ENCODE results near the gene KDM6B. TPM values are rescaled to one million over a fixed set of nuclear protein-coding genes. Genes with fewer than 3 reads are reported as not detected.

The KDM6B gene
- total RNA-seq, 1 experiment from 2014 or later, result 19.9 TPM

DNA sequence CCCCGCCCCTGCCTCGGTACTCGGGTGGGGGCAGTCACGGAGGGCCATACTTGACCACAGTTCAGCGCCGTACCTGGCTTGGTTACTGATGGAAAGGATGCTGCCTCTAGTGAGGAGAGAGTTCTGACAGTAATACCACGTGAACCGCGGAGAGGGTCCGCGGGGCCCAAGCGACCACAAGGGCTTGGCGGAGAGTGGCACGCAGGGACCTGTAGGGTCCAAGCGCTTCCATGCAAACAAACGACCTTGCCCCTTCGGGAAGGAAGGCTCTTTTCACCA is 9.2 kb downstream of the KDM6B start:
- H3K27ac ChIP-seq (ENCODE audit: low read length), result peak overlapping the region; percentile 85
- H3K4me3 ChIP-seq (ENCODE audit: low read depth in 2 of 2, low read length in 2 of 2), result peak overlapping the region; percentile 72 to 84
- no peaks in the 10 kb centered on the region for H3K9me3 ChIP-seq (ENCODE audit: control insufficient read depth, insufficient read depth, low read depth, low read length)
- intact Hi-C loops (cut with micrococcal nuclease; ENCODE audit: unreplicated experiment) (no loop called here), in situ Hi-C loops (cut with HindIII; ENCODE audit: low pct_unique_long_range_greater_than_20kb, low sequenced_read_pairs) (no loop called here)
- ChIA-PET CTCF (interaction anchor here (0.7 kb wide), 1 partner anchor 70 kb away, joined by 3 read pairs; no protein-coding TSS in a partner anchor), POLR2A (interaction anchor here (0.6 kb wide), 1 partner anchor 275 kb away, joined by 4 read pairs; no protein-coding TSS in a partner anchor)
- DNase-seq (ENCODE audit: low read depth, low spot score) (no peak), ATAC-seq (no peak)
- no peaks in the 10 kb centered on the region; the same call in 1 of the 2 replicates for H3K36me3 ChIP-seq (ENCODE audit: control insufficient read depth, insufficient read depth, low read length)
- BruUV-seq (replicated peaks), result TSS peak; percentile 69
- no peaks in the 10 kb centered on the region for H3K27me3 ChIP-seq (ENCODE audit: control insufficient read depth, insufficient read depth, low read length)
- no peak for TF ChIP-seq TCF7L2 (IDR thresholded peaks at IDR 0.05; ENCODE audit: low read depth, low read length)
- no peak for TF ChIP-seq SIN3A (IDR thresholded peaks at IDR 0.05; ENCODE audit: borderline replicate concordance, insufficient read depth, low read depth, low read length)
- TF ChIP-seq, protein P1, sequence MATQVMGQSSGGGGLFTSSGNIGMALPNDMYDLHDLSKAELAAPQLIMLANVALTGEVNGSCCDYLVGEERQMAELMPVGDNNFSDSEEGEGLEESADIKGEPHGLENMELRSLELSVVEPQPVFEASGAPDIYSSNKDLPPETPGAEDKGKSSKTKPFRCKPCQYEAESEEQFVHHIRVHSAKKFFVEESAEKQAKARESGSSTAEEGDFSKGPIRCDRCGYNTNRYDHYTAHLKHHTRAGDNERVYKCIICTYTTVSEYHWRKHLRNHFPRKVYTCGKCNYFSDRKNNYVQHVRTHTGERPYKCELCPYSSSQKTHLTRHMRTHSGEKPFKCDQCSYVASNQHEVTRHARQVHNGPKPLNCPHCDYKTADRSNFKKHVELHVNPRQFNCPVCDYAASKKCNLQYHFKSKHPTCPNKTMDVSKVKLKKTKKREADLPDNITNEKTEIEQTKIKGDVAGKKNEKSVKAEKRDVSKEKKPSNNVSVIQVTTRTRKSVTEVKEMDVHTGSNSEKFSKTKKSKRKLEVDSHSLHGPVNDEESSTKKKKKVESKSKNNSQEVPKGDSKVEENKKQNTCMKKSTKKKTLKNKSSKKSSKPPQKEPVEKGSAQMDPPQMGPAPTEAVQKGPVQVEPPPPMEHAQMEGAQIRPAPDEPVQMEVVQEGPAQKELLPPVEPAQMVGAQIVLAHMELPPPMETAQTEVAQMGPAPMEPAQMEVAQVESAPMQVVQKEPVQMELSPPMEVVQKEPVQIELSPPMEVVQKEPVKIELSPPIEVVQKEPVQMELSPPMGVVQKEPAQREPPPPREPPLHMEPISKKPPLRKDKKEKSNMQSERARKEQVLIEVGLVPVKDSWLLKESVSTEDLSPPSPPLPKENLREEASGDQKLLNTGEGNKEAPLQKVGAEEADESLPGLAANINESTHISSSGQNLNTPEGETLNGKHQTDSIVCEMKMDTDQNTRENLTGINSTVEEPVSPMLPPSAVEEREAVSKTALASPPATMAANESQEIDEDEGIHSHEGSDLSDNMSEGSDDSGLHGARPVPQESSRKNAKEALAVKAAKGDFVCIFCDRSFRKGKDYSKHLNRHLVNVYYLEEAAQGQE (IDR thresholded peaks at IDR 0.05; ENCODE audit: insufficient read depth in 1 of 2, low read depth in 2 of 2, low read length in 1 of 2), result no peak
- no peak for TF ChIP-seq POLR2AphosphoS5 (IDR thresholded peaks at IDR 0.05; ENCODE audit: low read depth, low read length)
- TF ChIP-seq, protein P2, sequence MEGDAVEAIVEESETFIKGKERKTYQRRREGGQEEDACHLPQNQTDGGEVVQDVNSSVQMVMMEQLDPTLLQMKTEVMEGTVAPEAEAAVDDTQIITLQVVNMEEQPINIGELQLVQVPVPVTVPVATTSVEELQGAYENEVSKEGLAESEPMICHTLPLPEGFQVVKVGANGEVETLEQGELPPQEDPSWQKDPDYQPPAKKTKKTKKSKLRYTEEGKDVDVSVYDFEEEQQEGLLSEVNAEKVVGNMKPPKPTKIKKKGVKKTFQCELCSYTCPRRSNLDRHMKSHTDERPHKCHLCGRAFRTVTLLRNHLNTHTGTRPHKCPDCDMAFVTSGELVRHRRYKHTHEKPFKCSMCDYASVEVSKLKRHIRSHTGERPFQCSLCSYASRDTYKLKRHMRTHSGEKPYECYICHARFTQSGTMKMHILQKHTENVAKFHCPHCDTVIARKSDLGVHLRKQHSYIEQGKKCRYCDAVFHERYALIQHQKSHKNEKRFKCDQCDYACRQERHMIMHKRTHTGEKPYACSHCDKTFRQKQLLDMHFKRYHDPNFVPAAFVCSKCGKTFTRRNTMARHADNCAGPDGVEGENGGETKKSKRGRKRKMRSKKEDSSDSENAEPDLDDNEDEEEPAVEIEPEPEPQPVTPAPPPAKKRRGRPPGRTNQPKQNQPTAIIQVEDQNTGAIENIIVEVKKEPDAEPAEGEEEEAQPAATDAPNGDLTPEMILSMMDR (IDR thresholded peaks at IDR 0.05), result no peak
- H3K4me1 ChIP-seq (ENCODE audit: control insufficient read depth, insufficient read depth, low read length), result peaks cover 29% of the 10 kb centered on the region

DNA sequence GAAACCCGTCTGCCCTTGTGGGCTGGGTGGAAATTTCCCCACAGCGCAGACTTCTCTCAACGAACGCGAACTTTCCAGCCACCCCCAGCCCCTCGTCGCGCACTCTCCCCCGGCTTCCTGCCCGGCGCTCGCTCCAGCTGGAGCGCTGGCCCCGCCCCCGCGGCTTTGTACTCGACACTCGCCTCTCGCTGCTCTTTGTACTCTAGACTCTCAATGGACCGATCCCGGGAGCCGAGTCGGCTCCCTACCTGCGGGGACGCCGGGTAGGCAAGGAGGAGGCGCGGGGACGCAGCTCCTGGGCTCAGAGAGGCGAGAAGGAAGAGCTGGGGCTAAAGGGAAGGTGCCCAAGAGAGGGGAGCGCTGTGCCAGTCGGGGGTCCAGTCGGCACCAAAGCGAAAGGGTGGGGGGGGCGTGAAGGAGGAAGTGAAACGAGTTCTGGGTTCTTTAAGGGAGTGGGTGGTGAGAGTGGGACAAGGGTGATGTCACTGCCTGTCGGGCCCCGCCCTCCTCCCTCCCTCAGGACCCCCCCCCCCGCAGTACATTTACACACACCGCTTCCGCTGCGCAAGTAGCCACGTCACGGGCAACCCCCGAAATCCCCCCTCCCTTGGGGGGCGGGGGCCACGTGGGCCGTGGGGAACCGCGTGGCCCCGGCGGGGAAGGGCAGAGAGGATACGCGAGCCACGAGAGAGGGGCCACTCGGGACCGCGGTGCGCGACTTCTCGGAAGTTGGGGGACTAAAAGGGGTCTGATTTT is 9.7 kb downstream of the KDM6B start:
- intact Hi-C loops (cut with micrococcal nuclease; ENCODE audit: unreplicated experiment), result no loop called here

More for the DNA sequence above, 9.7 kb downstream of the KDM6B start:
- peaks cover 25% of the 10 kb centered on the region for H3K4me1 ChIP-seq (ENCODE audit: control insufficient read depth, insufficient read depth, low read length)
- H3K4me3 ChIP-seq (ENCODE audit: low read depth in 2 of 2, low read length in 2 of 2), result peak overlapping the region; percentile 72 to 84
- ATAC-seq, result peak; percentile 64
- ChIA-PET CTCF (interaction anchor here (0.7 kb wide), 1 partner anchor 156 kb away, joined by 3 read pairs; the partner anchor contains the start of gene TP53), POLR2A (interaction anchor here (0.6 to 1.9 kb wide), 2 partner anchors 9 to 275 kb away, joined by 4 to 7 read pairs; no protein-coding TSS in a partner anchor)
- no TSS peak for BruUV-seq (replicated peaks)
- H3K36me3 ChIP-seq (ENCODE audit: control insufficient read depth, insufficient read depth, low read length), result no peaks in the 10 kb centered on the region; the same call in 1 of the 2 replicates
- DNase-seq (ENCODE audit: low read depth, low spot score), result no peak
- in situ Hi-C loops (cut with HindIII; ENCODE audit: low pct_unique_long_range_greater_than_20kb, low sequenced_read_pairs), result no loop called here
- H3K27ac ChIP-seq (ENCODE audit: low read length), result peak overlapping the region; percentile 85
- no peaks in the 10 kb centered on the region for H3K9me3 ChIP-seq (ENCODE audit: control insufficient read depth, insufficient read depth, low read depth, low read length)
- TF ChIP-seq, protein P2 (IDR thresholded peaks at IDR 0.05), result no peak
- TF ChIP-seq, protein P1 (IDR thresholded peaks at IDR 0.05; ENCODE audit: insufficient read depth in 1 of 2, low read depth in 2 of 2, low read length in 1 of 2), result no peak
- peak; percentile 25; the same call in 1 of the 2 replicates for TF ChIP-seq SIN3A (IDR thresholded peaks at IDR 0.05; ENCODE audit: borderline replicate concordance, insufficient read depth, low read depth, low read length)
- TF ChIP-seq TCF7L2 (IDR thresholded peaks at IDR 0.05; ENCODE audit: low read depth, low read length), result peak; percentile 24; the same call in 1 of the 2 replicates
- no peaks in the 10 kb centered on the region for H3K27me3 ChIP-seq (ENCODE audit: control insufficient read depth, insufficient read depth, low read length)

All from Panc1 (cell line).